WERI-Rb-1 (cell line): ENCODE measurements around the gene RSL24D1.
"Not testable (repeated sequence)": the region's sequence is repeated elsewhere in the genome, so short reads cannot be mapped to it uniquely, and the experiment has no call there.

Experiments used
- DNase-seq: peaks from one replicate; pipeline ENCODE4 v3.0.0-alpha.2; 2020
- H3K27ac ChIP-seq: fragments of 250-450 bp; sonication (Bioruptor Pico); 2 replicates; pipeline ENCODE4 v1.5.1; 2020; ENCODE audit warnings: mild to moderate bottlenecking, moderate library complexity
- H3K27me3 ChIP-seq: fragments of 250-450 bp; sonication (Bioruptor Pico); 2 replicates; pipeline ENCODE4 v1.5.1; 2021; ENCODE audit warnings: mild to moderate bottlenecking, low read depth, moderate library complexity; ENCODE audit not compliant: insufficient read depth, severe bottlenecking
- H3K36me3 ChIP-seq: fragments of 250-450 bp; sonication (Bioruptor Pico); 2 replicates; pipeline ENCODE4 v1.5.1; 2020; ENCODE audit warnings: mild to moderate bottlenecking, moderate library complexity
- H3K4me3 ChIP-seq: 2 replicates; pipeline ENCODE4 v1.5.1; 2011; ENCODE audit warnings: low read depth, mild to moderate bottlenecking, control low read depth, low read length
- H3K9me3 ChIP-seq: fragments of 250-450 bp; sonication (Bioruptor Pico); 2 replicates; pipeline ENCODE4 v1.5.1; 2021; ENCODE audit warnings: mild to moderate bottlenecking, moderate library complexity; ENCODE audit not compliant: severe bottlenecking
- TF ChIP-seq, protein P1 (sequence below): IDR thresholded peaks from 2 replicates; pipeline ENCODE4 v1.5.1; 2011; ENCODE audit warnings: low read depth, mild to moderate bottlenecking, control low read depth, inconsistent platforms, low read length

The RSL24D1 gene

DNA sequence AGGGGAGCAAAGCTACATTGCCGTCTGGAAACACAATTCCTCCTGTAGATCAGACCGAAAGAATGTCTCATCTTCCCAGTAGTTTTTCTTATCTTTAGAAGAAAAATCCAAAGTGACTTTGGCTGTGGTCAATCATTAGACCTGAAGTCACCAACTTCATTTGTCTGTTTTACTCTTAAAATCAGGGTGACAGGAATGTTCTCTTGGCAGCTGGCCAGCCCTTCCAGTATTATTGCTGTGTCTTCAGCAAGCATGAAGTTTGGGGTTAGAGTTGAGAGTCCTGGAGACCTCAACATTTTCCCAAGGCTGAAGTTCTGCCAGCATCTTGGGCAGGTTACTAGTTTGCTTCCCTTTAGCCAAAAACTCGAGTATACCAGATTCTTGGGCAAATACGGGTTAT lies 32.5 kb downstream of the RSL24D1 start:
- H3K4me3 ChIP-seq = no peak overlapping the region
- H3K9me3 ChIP-seq = no peaks in the 10 kb centered on the region
- DNase-seq = no peak
- no peak overlapping the region for H3K27ac ChIP-seq
- TF ChIP-seq, protein P1, sequence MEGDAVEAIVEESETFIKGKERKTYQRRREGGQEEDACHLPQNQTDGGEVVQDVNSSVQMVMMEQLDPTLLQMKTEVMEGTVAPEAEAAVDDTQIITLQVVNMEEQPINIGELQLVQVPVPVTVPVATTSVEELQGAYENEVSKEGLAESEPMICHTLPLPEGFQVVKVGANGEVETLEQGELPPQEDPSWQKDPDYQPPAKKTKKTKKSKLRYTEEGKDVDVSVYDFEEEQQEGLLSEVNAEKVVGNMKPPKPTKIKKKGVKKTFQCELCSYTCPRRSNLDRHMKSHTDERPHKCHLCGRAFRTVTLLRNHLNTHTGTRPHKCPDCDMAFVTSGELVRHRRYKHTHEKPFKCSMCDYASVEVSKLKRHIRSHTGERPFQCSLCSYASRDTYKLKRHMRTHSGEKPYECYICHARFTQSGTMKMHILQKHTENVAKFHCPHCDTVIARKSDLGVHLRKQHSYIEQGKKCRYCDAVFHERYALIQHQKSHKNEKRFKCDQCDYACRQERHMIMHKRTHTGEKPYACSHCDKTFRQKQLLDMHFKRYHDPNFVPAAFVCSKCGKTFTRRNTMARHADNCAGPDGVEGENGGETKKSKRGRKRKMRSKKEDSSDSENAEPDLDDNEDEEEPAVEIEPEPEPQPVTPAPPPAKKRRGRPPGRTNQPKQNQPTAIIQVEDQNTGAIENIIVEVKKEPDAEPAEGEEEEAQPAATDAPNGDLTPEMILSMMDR = no peak
- H3K27me3 ChIP-seq = no peaks in the 10 kb centered on the region
- H3K36me3 ChIP-seq = no peaks in the 10 kb centered on the region

DNA sequence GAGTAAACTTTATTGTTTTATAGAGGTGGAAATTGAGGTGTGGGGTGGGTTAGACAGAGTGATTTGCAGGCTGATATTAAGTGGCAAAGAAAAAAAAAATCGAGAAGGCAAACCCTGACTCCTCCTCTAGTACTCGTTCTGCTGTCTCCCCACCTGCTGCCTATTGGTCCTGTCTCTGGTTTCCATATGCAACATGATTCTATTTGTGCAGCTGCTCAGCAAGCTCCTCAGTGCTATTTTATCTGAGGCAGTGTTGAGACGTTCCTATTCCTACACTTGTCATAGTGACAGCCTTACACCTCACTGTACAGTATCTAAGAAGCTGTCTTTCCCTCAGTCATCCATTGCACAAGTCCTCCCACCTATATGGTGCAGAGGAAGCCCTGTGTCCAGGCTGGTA lies 45.1 kb downstream of the RSL24D1 start:
- Histone ChIP-seq H3K36me3 (no peaks in the 10 kb centered on the region), H3K27ac (no peak overlapping the region), H3K27me3 (no peaks in the 10 kb centered on the region), H3K9me3 (no peaks in the 10 kb centered on the region), H3K4me3 (no peak overlapping the region)
- no peak for DNase-seq
- TF ChIP-seq, protein P1 = no peak

DNA sequence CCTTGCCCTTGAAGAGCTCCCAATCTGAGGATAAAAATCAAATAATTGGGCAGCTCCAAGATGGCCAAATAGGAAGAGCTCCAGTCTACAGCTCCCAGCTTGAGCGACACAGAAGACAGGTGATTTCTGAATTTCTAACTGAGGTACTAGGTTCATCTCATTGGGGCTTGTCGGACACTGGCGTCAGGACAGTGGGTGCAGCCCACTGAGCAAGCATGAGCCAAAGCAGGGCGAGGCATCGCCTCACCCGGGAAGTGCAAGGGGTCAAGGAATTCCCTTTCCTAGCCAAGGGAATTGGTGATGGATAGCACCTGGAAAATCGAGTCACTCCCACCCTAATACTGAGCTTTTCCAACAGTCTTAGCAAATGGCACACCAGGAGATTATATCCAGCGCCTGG lies 53.6 kb downstream of the RSL24D1 start:
- H3K27ac ChIP-seq, H3K9me3 ChIP-seq, H3K4me3 ChIP-seq, H3K36me3 ChIP-seq, H3K27me3 ChIP-seq, DNase-seq: not testable (repeated sequence)

DNA sequence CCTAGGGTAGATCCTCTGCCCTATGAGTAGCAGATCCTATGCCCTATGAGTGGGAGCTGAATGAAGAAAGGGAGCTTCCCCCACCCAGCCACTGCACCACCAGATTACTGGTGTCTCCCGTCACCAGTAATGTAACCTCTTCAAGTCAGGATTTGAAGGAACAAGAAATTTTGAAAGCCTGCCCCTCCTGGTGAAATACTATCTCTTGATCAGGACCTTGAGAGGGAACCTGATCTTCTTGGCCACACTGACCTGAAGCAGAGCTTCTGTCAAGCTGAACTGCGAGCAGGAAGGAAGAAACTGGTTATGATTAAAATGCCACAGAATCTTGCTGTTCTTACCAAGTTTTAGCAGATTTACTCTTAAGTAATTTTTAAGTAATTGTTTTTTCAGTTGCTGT lies 62.8 kb downstream of the RSL24D1 start:
- Histone ChIP-seq H3K36me3 (no peaks in the 10 kb centered on the region), H3K4me3 (no peak overlapping the region), H3K9me3 (no peaks in the 10 kb centered on the region), H3K27ac (no peak overlapping the region), H3K27me3 (no peaks in the 10 kb centered on the region)
- no peak for DNase-seq
- TF ChIP-seq, protein P1 = no peak

DNA sequence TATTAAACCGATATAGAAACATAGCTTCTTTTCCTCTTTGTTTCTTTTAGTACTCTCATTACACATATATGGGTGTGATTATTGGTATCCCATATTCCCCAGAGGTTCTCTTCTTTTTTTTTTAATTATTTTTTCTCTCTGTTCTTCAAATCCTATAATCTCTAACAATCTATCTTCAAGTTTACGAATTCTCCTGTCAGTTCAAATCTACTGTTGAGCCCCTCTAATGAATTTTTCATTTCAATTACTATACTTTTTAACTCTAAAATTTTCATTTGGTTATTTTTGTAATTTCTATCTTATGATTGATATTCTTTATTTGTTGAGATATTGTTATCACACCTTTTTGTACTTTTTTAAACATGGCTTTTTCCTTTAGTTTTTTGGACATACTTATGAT lies 64.1 kb downstream of the RSL24D1 start:
- TF ChIP-seq, protein P1 = no peak
- Histone ChIP-seq H3K27me3 (no peaks in the 10 kb centered on the region), H3K9me3 (no peaks in the 10 kb centered on the region), H3K4me3 (no peak overlapping the region), H3K27ac (no peak overlapping the region), H3K36me3 (no peaks in the 10 kb centered on the region)
- DNase-seq = no peak
